ENCODE results near the gene SYS1.

- TF ChIP-seq POLR2A (IDR thresholded peaks at IDR 0.05; ENCODE audit: borderline replicate concordance, extremely low read depth, insufficient read depth, insufficient read length), result no peak
- no peak for TF ChIP-seq CTCF (IDR thresholded peaks at IDR 0.05 in 2 of 3, conservative IDR thresholded peaks at IDR 0.05 in 1 of 3; ENCODE audit: borderline replicate concordance in 1 of 3, insufficient read depth in 1 of 3, low read depth in 2 of 3, low read length in 2 of 3)
- TF ChIP-seq POLR2AphosphoS5 (IDR thresholded peaks at IDR 0.05; ENCODE audit: low read depth, low read length), result no peak
- no peak for TF ChIP-seq YY1 (IDR thresholded peaks at IDR 0.05; ENCODE audit: extremely low read depth, insufficient replicate concordance, low read depth, low read length)
- no peak for TF ChIP-seq RAD21 (IDR thresholded peaks at IDR 0.05; ENCODE audit: low read depth)
- no peak for TF ChIP-seq ZNF274 (IDR thresholded peaks at IDR 0.05; ENCODE audit: low read depth, low read length)
- no peak for TF ChIP-seq SRF (IDR thresholded peaks at IDR 0.05; ENCODE audit: low read depth)
- no peak for TF ChIP-seq EZH2 (IDR thresholded peaks at IDR 0.05)
- no peak for TF ChIP-seq SIN3A (IDR thresholded peaks at IDR 0.05; ENCODE audit: low read depth)
- no peak for TF ChIP-seq EZH2phosphoT487 (IDR thresholded peaks at IDR 0.05; ENCODE audit: borderline replicate concordance)
These were observed 44.0 kb upstream of the SYS1 start for GRCh38 chr20:45318948-45319347.
